Psoas muscle (tissue), 8 donors: ENCODE results near the gene GPR107. TPM values are rescaled to one million over a fixed set of nuclear protein-coding genes. Genes with fewer than 3 reads are reported as not detected.

Experiments used
- ATAC-seq, 4 donors: fragments of 200-7000 bp; cut with Tn5 transposase; one replicate each; pipeline ENCODE4 v1.9.1; 2020; ENCODE audit warnings: moderate library complexity in 3 of 4, mild to moderate bottlenecking in 2 of 4
- DNase-seq, 2 donors: peaks; one replicate each; pipeline ENCODE4 v3.0.0-alpha.2; 2020
- H3K27ac ChIP-seq: fragments of 200-600 bp; one replicate; pipeline ENCODE4 v1.8.0; 2022
- H3K27me3 ChIP-seq, 3 donors: fragments of 200-600 bp in 1 of 3; one replicate each; pipeline versions ENCODE4 v1.6.1 to v1.8.0; 2013 to 2022; ENCODE audit warnings: low read length in 2 of 3, mild to moderate bottlenecking in 2 of 3, moderate library complexity in 1 of 3; ENCODE audit not compliant: insufficient read depth in 3 of 3
- H3K36me3 ChIP-seq, 2 donors: fragments of 200-600 bp in 1 of 2; one replicate each; pipeline versions ENCODE4 v1.6.1 to v1.8.0; 2013 to 2022; ENCODE audit warnings: low read depth in 1 of 2, mild to moderate bottlenecking in 1 of 2, moderate library complexity in 1 of 2; ENCODE audit not compliant: insufficient read depth in 1 of 2
- H3K4me1 ChIP-seq: fragments of 200-600 bp; one replicate; pipeline ENCODE4 v1.8.0; 2022
- H3K4me3 ChIP-seq: fragments of 200-600 bp; one replicate; pipeline ENCODE4 v1.8.0; 2022; ENCODE audit warnings: mild to moderate bottlenecking
- H3K9me3 ChIP-seq: fragments of 200-600 bp; one replicate; pipeline ENCODE4 v1.8.0; 2022
- CTCF ChIP-seq: fragments of 200-600 bp; IDR thresholded peaks from one replicate; pipeline ENCODE4 v1.8.0; 2022; ENCODE audit warnings: antibody characterized with exemption
- WGBS, 3 donors: extraction: QIAGEN DNeasy Blood & Tissue Kit; methylation state at CpG; one replicate each; pipeline versions ENCODE4 v1.1.6 to v1.1.7; 2013; 5-methylcytosine and 5-hydroxymethylcytosine counted together
- intact Hi-C, 2 donors: fragments of 100-400 bp; cut with DNase I; formaldehyde crosslinking; loops; one replicate each; pipeline versions ENCODE4 v1.11.0 to v1.14.2; 2022
- polyA plus RNA-seq, 3 donors: library from polyadenylated mRNA; stranded (reverse); fragments of 200-250 nt; gene quantifications; one replicate each; pipeline ENCODE4 v1.2.3, GENCODE V29; 2013
- total RNA-seq, 4 donors: library from RNA; stranded (reverse); fragmentation: NEBNext Ultra II Directional in 2 of 4; extraction: Animal tissue kit (Norgen Biotek cat#: 25700) in 2 of 4; gene quantifications; one replicate each; pipeline versions ENCODE4 v1.2.1 to v1.2.4, GENCODE V29; 2021 to 2023
- donor health status: healthy with polysubstance abuse.
- donor health status: DM: no; HTN: no; CAD: no; lungs with moderate emphysema.
- donor health status: Bipolar disorder and iron deficiency.
- donor health status: healthy.
- donor health status: DM: yes; HTN: yes; CAD: no.
- donor health status: DM: no; HTN: no; CAD: no.
- donor health status: DM: no; HTN: no; CAD: no.
- donor health status: DM: yes; HTN: yes; CAD: no.

The GPR107 gene
- total and polyA plus RNA-seq, 7 donors, result 8.9 to 28.1 (median 19.9) TPM

GRCh38 chr9:130177898-130178805 lies 124.4 kb downstream of the GPR107 start:
- no peak overlapping the region for H3K27ac ChIP-seq
- ATAC-seq, result no peak
- no peak for DNase-seq
- H3K36me3 ChIP-seq, result no peaks in the 10 kb centered on the region
- WGBS, 3 donors, result 64 to 69% (median 69%) methylated on average over 20 of the region's 20 CpGs
- H3K27me3 ChIP-seq, result peaks cover 0 to 12% (median 8%) of the 10 kb centered on the region in 3 donors
- H3K4me3 ChIP-seq, result no peak overlapping the region
- intact Hi-C loops, result no loop called here
- H3K9me3 ChIP-seq, result no peaks in the 10 kb centered on the region
- TF ChIP-seq CTCF, result no peak
- H3K4me1 ChIP-seq, result peaks cover 4% of the 10 kb centered on the region

- intact Hi-C loops, result no loop called here
- H3K4me3 ChIP-seq, result no peak overlapping the region
- ATAC-seq (no peak), DNase-seq (no peak)
- no peaks in the 10 kb centered on the region for H3K9me3 ChIP-seq
- 90 to 96% (median 92%) methylated on average over 2 of the region's 2 CpGs for WGBS, 3 donors
- H3K27ac ChIP-seq, result no peak overlapping the region
- no peaks in the 10 kb centered on the region for H3K36me3 ChIP-seq
- peaks cover 0 to 3% (median 0%) of the 10 kb centered on the region in 3 donors for H3K27me3 ChIP-seq
- no peaks in the 10 kb centered on the region for H3K4me1 ChIP-seq
- TF ChIP-seq CTCF, result no peak
Measured at GRCh38 chr9:130179331-130179907, 125.7 kb downstream of the GPR107 start.

GRCh38 chr9:130180516-130180915 lies 126.8 kb downstream of the GPR107 start:
- no peak for DNase-seq
- H3K36me3 ChIP-seq, result no peaks in the 10 kb centered on the region
- no peak for TF ChIP-seq CTCF
- H3K9me3 ChIP-seq, result no peaks in the 10 kb centered on the region
- no peak overlapping the region for H3K4me3 ChIP-seq
- H3K27ac ChIP-seq, result no peak overlapping the region
- intact Hi-C loops, result no loop called here
- H3K4me1 ChIP-seq, result no peaks in the 10 kb centered on the region
- 61 to 71% (median 70%) methylated on average over 12 of the region's 12 CpGs for WGBS, 3 donors
- ATAC-seq, result no peak
- peaks cover 0 to 1% (median 0%) of the 10 kb centered on the region in 3 donors for H3K27me3 ChIP-seq

- DNase-seq (no peak), ATAC-seq (no peak)
- WGBS, 3 donors, result 92 to 95% (median 94%) methylated on average over 33 of the region's 33 CpGs
- Histone ChIP-seq H3K27ac (no peak overlapping the region), H3K9me3 (no peaks in the 10 kb centered on the region), H3K4me3 (no peak overlapping the region), H3K27me3 (no peaks in the 10 kb centered on the region), H3K4me1 (no peaks in the 10 kb centered on the region), H3K36me3 (no peaks in the 10 kb centered on the region)
- intact Hi-C loops, result no loop called here
- no peak for TF ChIP-seq CTCF
Measured at GRCh38 chr9:130181678-130182380, 128.1 kb downstream of the GPR107 start.
